T-cell (primary cell): ENCODE results near the gene APIP. TPM values are rescaled to one million over a fixed set of nuclear protein-coding genes. Genes with fewer than 3 reads are reported as not detected.

Source experiments
- ATAC-seq, 4 experiments: fragments of 200-7000 bp in 3 of 4; fragments of 150-1000 bp in 1 of 4; cut with Tn5 transposase; replicated peaks in 1 of 4; 1 replicate in 3 of 4; 2 replicates in 1 of 4; pipeline ENCODE4 v1.10.0; 2021; ENCODE audit warnings: moderate library complexity in 3 of 4, mild to moderate bottlenecking in 2 of 4, moderate number of reproducible peaks in 1 of 4
- CTCF ChIA-PET, 2 donors: fragments of 300-600 bp; sonication (Branson Sonifier 250); formaldehyde crosslinking; loops; one replicate each; lab custom pipeline; 2022; ENCODE audit warnings: antibody characterized with exemption in 2 of 2; lab: Charles Lee
- POLR2A ChIA-PET, 2 donors: fragments of 300-600 bp; sonication (Branson Sonifier 250); formaldehyde crosslinking; loops; one replicate each; lab custom pipeline; 2022; ENCODE audit warnings: antibody characterized with exemption in 2 of 2; lab: Charles Lee
- DNase-seq, 35 experiments: peaks; one replicate each; pipeline versions ENCODE4 v3.0.0 to v3.0.0-alpha.2; 2013 to 2023
- H3K27ac ChIP-seq: one replicate; pipeline ENCODE4 v1.5.1; 2013; ENCODE audit warnings: low read length
- H3K27me3 ChIP-seq, 2 experiments: replicated peaks in 1 of 2; 1 replicate in 1 of 2; 2 replicates in 1 of 2; pipeline versions ENCODE4 v1.6.1 to v1.7.0; 2013; ENCODE audit warnings: low read length in 1 of 2, mixed read lengths in 1 of 2; ENCODE audit not compliant: control insufficient read depth in 2 of 2, insufficient read depth in 2 of 2; ENCODE audit errors: extremely low read depth in 1 of 2
- H3K36me3 ChIP-seq, 2 donors: 1 replicate in 1 of 2; 2 replicates in 1 of 2; pipeline versions ENCODE4 v1.6.1 to v1.7.0; 2013; ENCODE audit warnings: low read length in 1 of 2; ENCODE audit not compliant: control insufficient read depth in 2 of 2, insufficient read depth in 1 of 2; ENCODE audit errors: extremely low read depth in 1 of 2
- H3K4me1 ChIP-seq, 2 experiments: 1 replicate in 1 of 2; 2 replicates in 1 of 2; pipeline versions ENCODE4 v1.6.1 to v1.7.0; 2013; ENCODE audit warnings: low read length in 2 of 2, mixed read lengths in 1 of 2; ENCODE audit not compliant: insufficient read depth in 2 of 2, control insufficient read depth in 1 of 2; ENCODE audit errors: extremely low read depth in 1 of 2
- H3K4me3 ChIP-seq, 2 donors: 1 replicate in 1 of 2; 2 replicates in 1 of 2; pipeline versions ENCODE4 v1.5.1 to v1.7.0; 2013; ENCODE audit warnings: mild to moderate bottlenecking in 2 of 2, low read length in 1 of 2, moderate library complexity in 1 of 2; ENCODE audit not compliant: control insufficient read depth in 1 of 2; ENCODE audit errors: extremely low read depth in 1 of 2
- H3K9me3 ChIP-seq: 2 replicates; pipeline ENCODE4 v1.7.0; 2013
- H3K27ac Mint-ChIP-seq, 2 donors: one replicate each; pipeline ENCODE4 v1.8.0; 2020 to 2021; ENCODE audit warnings: mild to moderate bottlenecking in 2 of 2, mixed read lengths in 2 of 2
- H3K27me3 Mint-ChIP-seq, 2 donors: one replicate each; pipeline ENCODE4 v1.8.0; 2021 to 2022; ENCODE audit warnings: mixed read lengths in 2 of 2
- H3K36me3 Mint-ChIP-seq: one replicate; pipeline ENCODE4 v1.8.0; 2021; ENCODE audit warnings: mixed read lengths
- H3K4me1 Mint-ChIP-seq, 3 donors: one replicate each; pipeline ENCODE4 v1.8.0; 2020 to 2022; ENCODE audit warnings: mixed read lengths in 3 of 3, mild to moderate bottlenecking in 1 of 3
- H3K4me3 Mint-ChIP-seq, 3 donors: one replicate each; pipeline ENCODE4 v1.8.0; 2020 to 2022; ENCODE audit warnings: mild to moderate bottlenecking in 3 of 3, mixed read lengths in 3 of 3, moderate library complexity in 3 of 3
- H3K9me3 Mint-ChIP-seq, 3 donors: one replicate each; pipeline ENCODE4 v1.8.0; 2020 to 2022; ENCODE audit warnings: mixed read lengths in 3 of 3
- WGBS: methylation state at CpG from one replicate; pipeline ENCODE4 v1.1.5; 2013; ENCODE audit warnings: missing lambda C conversion rate; ENCODE audit not compliant: insufficient coverage; 5-methylcytosine and 5-hydroxymethylcytosine counted together
- total RNA-seq, 35 experiments: library from RNA in 6 of 35; stranded (reverse) in 6 of 35; fragments of 120-200 nt in 1 of 35; gene quantifications; one replicate each; pipeline versions ENCODE4 v1.2.1 to v1.2.4 and lab custom pipeline; 2013 to 2026

Gene APIP
- total RNA-seq, 5 donors from 2014 or later (not counting 1 experiment from before 2014, with no cell fraction given), result 9.4 to 15.7 (median 15.6) TPM

DNA sequence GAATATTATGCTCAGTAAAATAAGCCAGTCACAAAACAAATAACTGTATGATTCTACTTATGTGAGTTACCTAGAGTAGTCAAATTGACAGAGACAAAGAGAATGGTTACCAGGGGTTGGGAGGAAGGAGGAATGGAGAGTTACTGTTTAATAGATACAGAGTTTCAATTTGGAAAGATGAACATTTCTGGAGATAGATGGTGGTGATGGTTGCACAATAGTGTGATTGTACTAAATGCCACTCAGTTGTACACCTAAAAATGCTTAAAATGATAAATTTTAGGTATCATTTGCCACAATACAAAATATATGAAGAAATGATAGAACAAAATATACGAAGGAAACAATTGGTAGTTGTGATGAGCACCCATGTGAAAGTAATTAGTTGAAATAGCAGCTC is 43.6 kb upstream of the APIP start:
- DNase-seq (no peak), ATAC-seq (no peak)
- Mint-ChIP-seq H3K4me1 (peaks cover 0 to 2% (median 0%) of the 10 kb centered on the region in 3 donors), H3K36me3 (peaks cover 33% of the 10 kb centered on the region), H3K27me3 (no peaks in the 10 kb centered on the region), H3K9me3 (no peaks in the 10 kb centered on the region), H3K27ac (no peak overlapping the region), H3K4me3 (no peak overlapping the region)
- Histone ChIP-seq H3K27ac (no peak overlapping the region), H3K27me3 (no peaks in the 10 kb centered on the region), H3K4me1 (no peaks in the 10 kb centered on the region), H3K4me3 (no peak overlapping the region), H3K9me3 (no peaks in the 10 kb centered on the region), H3K36me3 (peaks cover 0 to 8% of the 10 kb centered on the region in 2 donors)
- no CpG with 5 or more reads among the region's 1 CpG for WGBS
- CTCF ChIA-PET, result no interaction called here
- POLR2A ChIA-PET, result interaction anchor here in 1 of 2 donors (0.6 to 0.8 kb wide), 2 partner anchors 23 to 312 kb away, joined by 3 to 4 read pairs; no protein-coding TSS in a partner anchor

DNA sequence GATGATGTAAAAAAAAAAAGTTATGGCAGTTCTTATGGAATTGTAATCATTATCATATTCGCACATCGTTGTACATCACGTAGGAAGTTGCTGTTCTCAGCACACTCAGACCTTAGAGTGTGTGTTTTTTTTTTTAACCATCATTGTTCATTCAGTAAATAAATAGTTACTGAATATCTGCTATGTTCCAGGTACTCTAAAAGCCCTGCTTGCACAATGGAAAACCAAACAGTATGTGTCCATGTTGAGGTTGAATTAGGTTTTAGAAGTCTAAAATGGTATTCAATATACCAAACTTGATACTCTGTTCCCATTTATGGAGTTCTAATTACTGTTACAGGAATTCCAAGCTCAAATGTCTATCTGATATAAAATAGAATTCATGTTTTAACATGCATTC is 41.4 kb upstream of the APIP start:
- CTCF ChIA-PET, result no interaction called here
- Histone ChIP-seq H3K4me3 (no peak overlapping the region), H3K36me3 (peaks cover 0 to 3% of the 10 kb centered on the region in 2 donors), H3K9me3 (no peaks in the 10 kb centered on the region), H3K4me1 (no peaks in the 10 kb centered on the region), H3K27ac (no peak overlapping the region), H3K27me3 (no peaks in the 10 kb centered on the region)
- Mint-ChIP-seq H3K27me3 (no peaks in the 10 kb centered on the region), H3K4me1 (peaks cover 1 to 7% (median 3%) of the 10 kb centered on the region in 3 donors), H3K36me3 (peaks cover 44% of the 10 kb centered on the region), H3K4me3 (no peak overlapping the region), H3K27ac (no peak overlapping the region), H3K9me3 (no peaks in the 10 kb centered on the region)
- POLR2A ChIA-PET, result no interaction called here
- ATAC-seq (no peak), DNase-seq (no peak)
- WGBS, result no CpG with 5 or more reads among the region's 3 CpGs

DNA sequence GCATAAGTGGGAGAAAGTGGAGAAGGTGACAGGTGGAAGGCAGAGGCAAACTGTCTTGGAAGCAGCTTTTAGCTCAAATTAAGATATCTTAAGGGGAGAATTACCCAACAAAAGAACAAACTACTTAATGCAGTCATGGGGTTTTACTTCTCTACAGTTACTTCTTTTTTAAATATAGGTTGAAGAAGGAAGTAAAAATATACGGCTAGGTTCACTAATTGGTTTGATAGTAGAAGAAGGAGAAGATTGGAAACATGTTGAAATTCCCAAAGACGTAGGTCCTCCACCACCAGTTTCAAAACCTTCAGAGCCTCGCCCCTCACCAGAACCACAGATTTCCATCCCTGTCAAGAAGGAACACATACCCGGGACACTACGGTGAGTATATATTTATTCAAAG is 41.0 kb upstream of the APIP start:
- POLR2A ChIA-PET, result interaction anchor here in 1 of 2 donors (0.6 kb wide), 1 partner anchor 484 kb away, joined by 3 read pairs; no protein-coding TSS in a partner anchor
- no peak overlapping the region for H3K4me3 Mint-ChIP-seq
- no peak overlapping the region for H3K4me3 ChIP-seq
- CTCF ChIA-PET, result interaction anchor here in 1 of 2 donors (0.5 kb wide), 1 partner anchor 549 kb away, joined by 3 read pairs; no protein-coding TSS in a partner anchor
- peaks cover 44% of the 10 kb centered on the region for H3K36me3 Mint-ChIP-seq
- H3K4me1 ChIP-seq, result no peaks in the 10 kb centered on the region
- peaks cover 0 to 3% of the 10 kb centered on the region in 2 donors for H3K36me3 ChIP-seq
- H3K9me3 Mint-ChIP-seq, result no peaks in the 10 kb centered on the region
- DNase-seq, result no peak
- WGBS, result 100% methylated on average over 2 of the region's 5 CpGs
- no peaks in the 10 kb centered on the region for H3K27me3 Mint-ChIP-seq
- ATAC-seq, result no peak
- no peak overlapping the region for H3K27ac ChIP-seq
- H3K27me3 ChIP-seq, result no peaks in the 10 kb centered on the region
- no peaks in the 10 kb centered on the region for H3K9me3 ChIP-seq
- no peak overlapping the region for H3K27ac Mint-ChIP-seq
- H3K4me1 Mint-ChIP-seq, result peaks cover 1 to 7% (median 3%) of the 10 kb centered on the region in 3 donors

DNA sequence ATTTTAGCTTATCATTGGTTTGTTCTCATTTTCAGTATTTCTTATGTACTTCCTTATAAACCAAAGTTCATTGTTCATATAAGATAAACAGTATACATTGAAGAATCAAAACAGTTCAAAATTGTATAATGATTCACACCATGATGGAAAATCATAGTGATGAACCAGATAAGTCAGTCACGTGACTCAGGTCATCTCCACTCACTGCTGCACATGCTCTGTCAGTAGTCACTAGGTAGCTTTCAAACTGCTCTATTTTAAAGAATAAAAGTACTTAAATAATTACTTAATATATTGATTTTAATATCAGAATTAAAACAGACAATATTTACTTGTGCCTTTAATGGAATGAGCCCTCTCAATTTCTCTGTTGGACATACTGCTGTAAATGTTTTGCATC is 37.8 kb upstream of the APIP start:
- H3K36me3 ChIP-seq, result no peaks in the 10 kb centered on the region
- Mint-ChIP-seq H3K4me3 (no peak overlapping the region), H3K9me3 (no peaks in the 10 kb centered on the region), H3K27me3 (no peaks in the 10 kb centered on the region), H3K27ac (no peak overlapping the region), H3K36me3 (peaks cover 36% of the 10 kb centered on the region), H3K4me1 (peaks cover 1 to 7% (median 3%) of the 10 kb centered on the region in 3 donors)
- CTCF ChIA-PET, result interaction anchor here (0.9 to 1.0 kb wide), 2 partner anchors 8 to 9 kb away, joined by 3 to 4 read pairs; no protein-coding TSS in a partner anchor
- POLR2A ChIA-PET, result interaction anchor here in 1 of 2 donors (0.6 kb wide), 2 partner anchors 62 to 86 kb away, joined by 3 read pairs; no protein-coding TSS in a partner anchor
- H3K27me3 ChIP-seq, result no peaks in the 10 kb centered on the region
- H3K9me3 ChIP-seq, result no peaks in the 10 kb centered on the region
- no peaks in the 10 kb centered on the region for H3K4me1 ChIP-seq
- ATAC-seq (no peak), DNase-seq (no peak)
- no peak overlapping the region for H3K27ac ChIP-seq
- H3K4me3 ChIP-seq, result no peak overlapping the region
- no CpG with 5 or more reads among the region's 1 CpG for WGBS

DNA sequence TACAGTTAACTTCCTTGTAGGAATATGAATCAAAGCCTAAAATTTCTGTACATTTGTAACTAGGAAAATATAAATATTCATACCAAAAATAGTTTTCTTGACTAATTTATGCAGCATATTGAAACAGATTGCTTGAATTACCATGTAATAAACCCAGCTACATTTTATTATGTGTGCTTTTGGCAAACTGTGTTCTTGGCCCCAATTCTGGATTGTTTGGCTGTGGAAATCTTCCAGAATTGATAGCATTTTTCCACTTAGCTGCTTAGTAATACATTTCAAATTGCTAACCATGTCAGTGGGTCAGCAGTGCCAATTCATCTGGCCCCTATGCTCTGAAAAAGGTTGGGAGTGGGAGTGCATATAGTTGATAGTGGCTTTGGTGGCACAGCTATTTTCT is 32.5 kb upstream of the APIP start:
- no peaks in the 10 kb centered on the region for H3K36me3 ChIP-seq
- H3K27me3 Mint-ChIP-seq, result no peaks in the 10 kb centered on the region
- ATAC-seq (no peak), DNase-seq (no peak)
- H3K9me3 Mint-ChIP-seq, result peaks cover 0 to 5% (median 3%) of the 10 kb centered on the region in 3 donors
- peaks cover 3 to 17% (median 11%) of the 10 kb centered on the region in 3 donors for H3K4me1 Mint-ChIP-seq
- H3K4me3 ChIP-seq, result no peak overlapping the region
- no peak overlapping the region for H3K27ac Mint-ChIP-seq
- H3K9me3 ChIP-seq, result no peaks in the 10 kb centered on the region
- CTCF ChIA-PET, result interaction anchor here in 1 of 2 donors (0.6 kb wide), 1 partner anchor 493 kb away, joined by 3 read pairs; no protein-coding TSS in a partner anchor
- H3K4me1 ChIP-seq, result no peaks in the 10 kb centered on the region
- POLR2A ChIA-PET, result no interaction called here
- H3K27ac ChIP-seq, result no peak overlapping the region
- peaks cover 41% of the 10 kb centered on the region for H3K36me3 Mint-ChIP-seq
- H3K4me3 Mint-ChIP-seq, result no peak overlapping the region
- no peaks in the 10 kb centered on the region for H3K27me3 ChIP-seq

DNA sequence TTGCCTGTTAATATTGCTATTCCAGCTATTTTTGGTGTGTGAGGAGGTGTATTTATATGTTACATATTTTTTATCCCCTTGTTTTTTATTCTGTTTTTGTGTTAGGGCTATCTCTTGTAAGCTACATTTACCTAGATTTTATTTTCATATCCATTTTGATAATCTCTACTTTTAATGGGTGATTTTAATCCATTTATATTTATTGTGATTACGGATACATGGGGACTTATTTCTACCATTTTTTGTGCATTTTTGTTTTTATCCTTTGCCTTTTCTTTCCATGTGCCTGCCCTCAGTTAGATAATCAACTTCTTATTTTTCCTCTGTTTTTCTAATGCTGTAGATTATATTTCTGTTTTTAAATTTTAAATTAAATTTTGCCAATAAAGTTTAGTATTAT is 28.5 kb upstream of the APIP start:
- Histone ChIP-seq H3K36me3 (no peaks in the 10 kb centered on the region), H3K27ac (no peak overlapping the region), H3K4me3 (no peak overlapping the region), H3K27me3 (no peaks in the 10 kb centered on the region), H3K9me3 (no peaks in the 10 kb centered on the region), H3K4me1 (no peaks in the 10 kb centered on the region)
- Mint-ChIP-seq H3K4me1 (peaks cover 4 to 17% (median 13%) of the 10 kb centered on the region in 3 donors), H3K27ac (no peak overlapping the region), H3K4me3 (no peak overlapping the region), H3K9me3 (peaks cover 0 to 5% (median 3%) of the 10 kb centered on the region in 3 donors), H3K36me3 (peaks cover 49% of the 10 kb centered on the region), H3K27me3 (no peaks in the 10 kb centered on the region)
- ChIA-PET POLR2A (interaction anchor here in 1 of 2 donors (0.6 kb wide), 1 partner anchor 34 kb away, joined by 3 read pairs; no protein-coding TSS in a partner anchor), CTCF (no interaction called here)
- DNase-seq, result no peak
- no peak for ATAC-seq
- WGBS, result no CpG with 5 or more reads among the region's 1 CpG
